Heart left ventricle (tissue), 13 donors: ENCODE results near the gene MIER1.

Source experiments
- POLR2A ChIP-seq, 2 donors: fragments of 450-650 bp; IDR thresholded peaks; one replicate each; pipeline ENCODE4 v1.6.1; 2017; ENCODE audit warnings: antibody characterized with exemption in 2 of 2, mild to moderate bottlenecking in 2 of 2, moderate library complexity in 2 of 2
- TF ChIP-seq, protein P1 (sequence below), 12 donors: fragments of 200-600 bp; sonication (generic) in 4 of 12; IDR thresholded peaks; one replicate each; pipeline versions ENCODE4 v1.5.0 to v1.8.0; 2018 to 2022; ENCODE audit warnings: antibody characterized with exemption in 12 of 12, mild to moderate bottlenecking in 5 of 12
- donor health status: ischemic (EF 13 %, LVEDD 7.1; RV severe dilation, severe dysfunction).
- donor health status: DM: no; HTN: yes; CAD: no.
- donor health status: DM: no; HTN: no; CAD: no.
- donor health status: ischemic (EF 25% LVEDD 6.9; RV normal size, moderate dysfunction).
- donor health status: ischemic (EF 25% LVEDD 5.7; RV mildly dilated, moderate dysfunction).
- donor health status: ischemic (EF 35%, LVEDD 5.7; RV mildly dilated, moderate dysfunction).
- donor health status: nonischemic (EF 11% LVEDD 7.7; RV severe dilation, severe dysfunction).
- donor health status: DM: yes; HTN: yes; CAD: no.
- donor health status: PGD.
- donor health status: ischemic (EF 29% LVEDD 5.4; RV normal size, mild dysfunction).
- donor health status: nonischemic (EF 23%, LVEDD 6.1; RV moderate dilation, normal function).

DNA sequence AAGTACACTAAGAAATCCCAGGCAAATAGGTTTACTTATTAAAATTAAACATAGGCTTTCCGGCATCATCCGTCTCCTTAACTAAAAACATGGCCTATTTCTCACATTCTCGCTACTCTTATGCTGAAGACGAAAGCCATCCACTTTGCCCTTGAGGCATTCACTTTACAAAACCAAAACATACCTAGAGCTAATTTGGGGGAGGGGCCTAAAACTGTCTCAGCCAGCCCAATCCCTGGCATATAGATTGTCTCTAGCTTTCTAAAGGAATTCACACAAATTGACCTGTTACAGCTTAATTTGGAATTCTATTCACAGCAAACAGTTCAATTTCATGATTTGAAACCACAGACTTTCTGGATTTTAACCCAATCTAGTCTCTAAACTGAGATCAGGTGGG lies 94.3 kb downstream of the MIER1 start:
- TF ChIP-seq, protein P1, sequence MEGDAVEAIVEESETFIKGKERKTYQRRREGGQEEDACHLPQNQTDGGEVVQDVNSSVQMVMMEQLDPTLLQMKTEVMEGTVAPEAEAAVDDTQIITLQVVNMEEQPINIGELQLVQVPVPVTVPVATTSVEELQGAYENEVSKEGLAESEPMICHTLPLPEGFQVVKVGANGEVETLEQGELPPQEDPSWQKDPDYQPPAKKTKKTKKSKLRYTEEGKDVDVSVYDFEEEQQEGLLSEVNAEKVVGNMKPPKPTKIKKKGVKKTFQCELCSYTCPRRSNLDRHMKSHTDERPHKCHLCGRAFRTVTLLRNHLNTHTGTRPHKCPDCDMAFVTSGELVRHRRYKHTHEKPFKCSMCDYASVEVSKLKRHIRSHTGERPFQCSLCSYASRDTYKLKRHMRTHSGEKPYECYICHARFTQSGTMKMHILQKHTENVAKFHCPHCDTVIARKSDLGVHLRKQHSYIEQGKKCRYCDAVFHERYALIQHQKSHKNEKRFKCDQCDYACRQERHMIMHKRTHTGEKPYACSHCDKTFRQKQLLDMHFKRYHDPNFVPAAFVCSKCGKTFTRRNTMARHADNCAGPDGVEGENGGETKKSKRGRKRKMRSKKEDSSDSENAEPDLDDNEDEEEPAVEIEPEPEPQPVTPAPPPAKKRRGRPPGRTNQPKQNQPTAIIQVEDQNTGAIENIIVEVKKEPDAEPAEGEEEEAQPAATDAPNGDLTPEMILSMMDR (IDR thresholded peaks at IDR 0.05): no peak
- no peak for TF ChIP-seq POLR2A (IDR thresholded peaks at IDR 0.05)
